GM23338 (cell line): ENCODE measurements around the gene FARP1. TPM values are rescaled to one million over a fixed set of nuclear protein-coding genes. Genes with fewer than 3 reads are reported as not detected.

Experiments used
- ATAC-seq: fragments of 200-7000 bp; cut with Tn5 transposase; 3 replicates; pipeline ENCODE4 v1.9.1; 2020
- DNase-seq: peaks from one replicate; pipeline ENCODE4 v3.0.0-alpha.2; 2015; ENCODE audit warnings: low spot score
- H2AFZ ChIP-seq: fragments of 200-600 bp; sonication (generic); 2 replicates; pipeline ENCODE4 v1.8.0; 2016; ENCODE audit warnings: antibody characterized with exemption, mild to moderate bottlenecking, moderate library complexity
- H3F3A ChIP-seq: fragments of 200-600 bp; sonication (generic); replicated peaks from 2 replicates; pipeline ENCODE4 v1.8.0; 2017; ENCODE audit warnings: antibody characterized with exemption, mixed run types, low read depth
- H3K27ac ChIP-seq: fragments of 200-600 bp; sonication (generic); 2 replicates; pipeline ENCODE4 v1.6.1; 2016; ENCODE audit warnings: low read depth
- H3K27me3 ChIP-seq: fragments of 200-600 bp; sonication (generic); 2 replicates; pipeline ENCODE4 v1.8.0; 2016; ENCODE audit warnings: mild to moderate bottlenecking, mixed run types, moderate library complexity; ENCODE audit not compliant: insufficient read depth
- H3K36me3 ChIP-seq: fragments of 200-600 bp; sonication (generic); 2 replicates; pipeline ENCODE4 v1.8.0; 2016; ENCODE audit warnings: mild to moderate bottlenecking; ENCODE audit not compliant: insufficient read depth
- H3K4me1 ChIP-seq: fragments of 200-600 bp; sonication (generic); 2 replicates; pipeline ENCODE4 v1.8.0; 2016; ENCODE audit warnings: mild to moderate bottlenecking, moderate library complexity; ENCODE audit not compliant: insufficient read depth
- H3K4me2 ChIP-seq: fragments of 200-600 bp; sonication (generic); 2 replicates; pipeline ENCODE4 v1.7.1; 2017; ENCODE audit warnings: mixed run types
- H3K4me3 ChIP-seq: fragments of 200-600 bp; sonication (generic); 2 replicates; pipeline ENCODE4 v1.6.1; 2016; ENCODE audit warnings: mixed run types
- H3K79me2 ChIP-seq: fragments of 200-600 bp; sonication (generic); replicated peaks from 2 replicates; pipeline ENCODE4 v1.8.0; 2017; ENCODE audit warnings: mild to moderate bottlenecking; ENCODE audit not compliant: insufficient read depth
- H3K9me2 ChIP-seq: fragments of 200-600 bp; sonication (generic); 2 replicates; pipeline ENCODE4 v1.8.0; 2017; ENCODE audit not compliant: insufficient read depth
- H4K20me1 ChIP-seq: fragments of 200-600 bp; sonication (generic); replicated peaks from 2 replicates; pipeline ENCODE4 v1.8.0; 2017; ENCODE audit warnings: mild to moderate bottlenecking; ENCODE audit not compliant: insufficient read depth
- H3K27ac Mint-ChIP-seq: 2 replicates; pipeline ENCODE4 v1.8.0; 2020; ENCODE audit warnings: inconsistent platforms, mild to moderate bottlenecking, moderate library complexity, mixed read lengths
- H3K27me3 Mint-ChIP-seq: 3 replicates; pipeline ENCODE4 v1.8.0; 2022; ENCODE audit warnings: low read depth, mild to moderate bottlenecking, moderate library complexity, mixed read lengths, inconsistent platforms; ENCODE audit not compliant: insufficient read depth, poor library complexity
- H3K36me3 Mint-ChIP-seq: 3 replicates; pipeline ENCODE4 v1.8.0; 2021; ENCODE audit warnings: low read depth, mild to moderate bottlenecking, inconsistent platforms, moderate library complexity, mixed read lengths
- H3K4me1 Mint-ChIP-seq: 3 replicates; pipeline ENCODE4 v1.8.0; 2020; ENCODE audit warnings: mild to moderate bottlenecking, inconsistent platforms, mixed read lengths
- H3K4me3 Mint-ChIP-seq: 3 replicates; pipeline ENCODE4 v1.8.0; 2021; ENCODE audit warnings: moderate library complexity, mild to moderate bottlenecking, inconsistent platforms, mixed read lengths
- H3K9me3 Mint-ChIP-seq: 3 replicates; pipeline ENCODE4 v1.8.0; 2020; ENCODE audit warnings: moderate library complexity, mild to moderate bottlenecking, inconsistent platforms, mixed read lengths
- CREB1 ChIP-seq: fragments of 250-450 bp; sonication (Bioruptor Pico); IDR thresholded peaks from 2 replicates; pipeline ENCODE4 v1.5.0; 2020; ENCODE audit warnings: low read depth, mild to moderate bottlenecking, moderate library complexity
- EZH2 ChIP-seq: fragments of 200-600 bp; sonication (generic); IDR thresholded peaks from one replicate; pipeline ENCODE4 v1.8.0; 2017; ENCODE audit warnings: antibody characterized with exemption, mild to moderate bottlenecking, low read depth; ENCODE audit not compliant: unreplicated experiment
- EZH2phosphoT487 ChIP-seq: fragments of 200-600 bp; sonication (generic); IDR thresholded peaks from one replicate; pipeline ENCODE4 v1.8.1; 2018; ENCODE audit warnings: antibody characterized with exemption; ENCODE audit not compliant: unreplicated experiment
- JUNB ChIP-seq: IDR thresholded peaks from one replicate; pipeline ENCODE4 v1.6.1; 2016; ENCODE audit warnings: antibody characterized with exemption; ENCODE audit not compliant: unreplicated experiment
- POLR2AphosphoS5 ChIP-seq: IDR thresholded peaks from 2 replicates; pipeline ENCODE4 v1.6.1; 2016; ENCODE audit warnings: antibody characterized with exemption, low read depth
- REST ChIP-seq: IDR thresholded peaks from one replicate; pipeline ENCODE4 v1.6.1; 2018; ENCODE audit warnings: antibody characterized with exemption; ENCODE audit not compliant: unreplicated experiment
- STAT1 ChIP-seq: IDR thresholded peaks from one replicate; pipeline ENCODE4 v1.6.1; 2016; ENCODE audit warnings: antibody characterized with exemption; ENCODE audit not compliant: unreplicated experiment
- ZNF114 ChIP-seq: fragments of 250-450 bp; sonication (Bioruptor Pico); IDR thresholded peaks from 2 replicates; pipeline ENCODE4 v1.5.0; 2020; ENCODE audit warnings: mild to moderate bottlenecking, moderate library complexity
- ZNF331 ChIP-seq: fragments of 250-450 bp; sonication (Bioruptor Pico); IDR thresholded peaks from 2 replicates; pipeline ENCODE4 v1.5.0; 2020; ENCODE audit warnings: low read depth, mild to moderate bottlenecking, moderate library complexity
- ZNF462 ChIP-seq: fragments of 250-450 bp; sonication (Bioruptor Pico); IDR thresholded peaks from 2 replicates; pipeline ENCODE4 v1.5.0; 2020; ENCODE audit warnings: mild to moderate bottlenecking, moderate library complexity
- polyA plus RNA-seq: library from polyadenylated mRNA; unstranded; fragments of >200 nt; fragmentation: Nextera tagmentation; extraction: Ambion mirVana; gene quantifications from 2 replicates; pipeline ENCODE4 v1.2.1, GENCODE V29; 2016
- total RNA-seq: library from RNA; depleted of rRNA; stranded (reverse); fragments of >200 nt; shearing (Covaris generic); gene quantifications from 2 replicates; pipeline ENCODE4 v1.2.3, GENCODE V29; 2014
- TF ChIP-seq, protein P1 (sequence below), 2 experiments: fragments of 200-600 bp in 1 of 2; sonication (generic) in 1 of 2; conservative IDR thresholded peaks; 2 replicates each; pipeline versions ENCODE4 v1.5.1 to v1.6.1; 2016 to 2017; ENCODE audit warnings: antibody characterized with exemption in 2 of 2, low read depth in 2 of 2, mild to moderate bottlenecking in 2 of 2, moderate library complexity in 1 of 2
- TF ChIP-seq, protein P2 (sequence below): IDR thresholded peaks from 2 replicates; pipeline ENCODE4 v1.6.1; 2016; ENCODE audit warnings: antibody characterized with exemption

FARP1 gene
- total and polyA plus RNA-seq, 2 experiments from 2014 or later, result 53.6 to 82.5 TPM

GRCh38 chr13:98342953-98343352, 200.1 kb downstream of the FARP1 start:
- H3K9me3 Mint-ChIP-seq, result no peaks in the 10 kb centered on the region
- no peak for TF ChIP-seq ZNF462 (CRISPR knock-in tag)
- TF ChIP-seq JUNB, result no peak
- TF ChIP-seq ZNF331 (CRISPR knock-in tag), result no peak
- no peak for TF ChIP-seq EZH2phosphoT487
- TF ChIP-seq, protein P1, sequence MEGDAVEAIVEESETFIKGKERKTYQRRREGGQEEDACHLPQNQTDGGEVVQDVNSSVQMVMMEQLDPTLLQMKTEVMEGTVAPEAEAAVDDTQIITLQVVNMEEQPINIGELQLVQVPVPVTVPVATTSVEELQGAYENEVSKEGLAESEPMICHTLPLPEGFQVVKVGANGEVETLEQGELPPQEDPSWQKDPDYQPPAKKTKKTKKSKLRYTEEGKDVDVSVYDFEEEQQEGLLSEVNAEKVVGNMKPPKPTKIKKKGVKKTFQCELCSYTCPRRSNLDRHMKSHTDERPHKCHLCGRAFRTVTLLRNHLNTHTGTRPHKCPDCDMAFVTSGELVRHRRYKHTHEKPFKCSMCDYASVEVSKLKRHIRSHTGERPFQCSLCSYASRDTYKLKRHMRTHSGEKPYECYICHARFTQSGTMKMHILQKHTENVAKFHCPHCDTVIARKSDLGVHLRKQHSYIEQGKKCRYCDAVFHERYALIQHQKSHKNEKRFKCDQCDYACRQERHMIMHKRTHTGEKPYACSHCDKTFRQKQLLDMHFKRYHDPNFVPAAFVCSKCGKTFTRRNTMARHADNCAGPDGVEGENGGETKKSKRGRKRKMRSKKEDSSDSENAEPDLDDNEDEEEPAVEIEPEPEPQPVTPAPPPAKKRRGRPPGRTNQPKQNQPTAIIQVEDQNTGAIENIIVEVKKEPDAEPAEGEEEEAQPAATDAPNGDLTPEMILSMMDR (conservative IDR thresholded peaks at IDR 0.05; ENCODE audit: low read depth in 2 of 2), result no peak
- no peak for TF ChIP-seq REST
- no peak for TF ChIP-seq ZNF114 (CRISPR knock-in tag)
- no peak for TF ChIP-seq POLR2AphosphoS5
- TF ChIP-seq EZH2, result no peak
- TF ChIP-seq, protein P2, sequence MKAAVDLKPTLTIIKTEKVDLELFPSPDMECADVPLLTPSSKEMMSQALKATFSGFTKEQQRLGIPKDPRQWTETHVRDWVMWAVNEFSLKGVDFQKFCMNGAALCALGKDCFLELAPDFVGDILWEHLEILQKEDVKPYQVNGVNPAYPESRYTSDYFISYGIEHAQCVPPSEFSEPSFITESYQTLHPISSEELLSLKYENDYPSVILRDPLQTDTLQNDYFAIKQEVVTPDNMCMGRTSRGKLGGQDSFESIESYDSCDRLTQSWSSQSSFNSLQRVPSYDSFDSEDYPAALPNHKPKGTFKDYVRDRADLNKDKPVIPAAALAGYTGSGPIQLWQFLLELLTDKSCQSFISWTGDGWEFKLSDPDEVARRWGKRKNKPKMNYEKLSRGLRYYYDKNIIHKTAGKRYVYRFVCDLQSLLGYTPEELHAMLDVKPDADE, result no peak
- no peak for TF ChIP-seq STAT1
- TF ChIP-seq CREB1, result no peak
- no peak for DNase-seq
- H3K27me3 ChIP-seq, result no peaks in the 10 kb centered on the region
- peaks cover 19% of the 10 kb centered on the region for H3K79me2 ChIP-seq
- no peaks in the 10 kb centered on the region for H3F3A ChIP-seq
- peaks cover 32% of the 10 kb centered on the region for H3K4me1 Mint-ChIP-seq
- H3K9me2 ChIP-seq, result no peaks in the 10 kb centered on the region
- H2AFZ ChIP-seq, result no peak overlapping the region
- H3K4me3 Mint-ChIP-seq, result no peak overlapping the region; the same call in 2 of the 3 replicates
- H3K36me3 ChIP-seq, result no peaks in the 10 kb centered on the region
- H3K4me1 ChIP-seq, result no peaks in the 10 kb centered on the region
- no peak for ATAC-seq
- no peaks in the 10 kb centered on the region for H4K20me1 ChIP-seq
- no peak overlapping the region for H3K27ac ChIP-seq
- H3K27ac Mint-ChIP-seq, result no peak overlapping the region
- no peaks in the 10 kb centered on the region; the same call in 1 of the 3 replicates for H3K36me3 Mint-ChIP-seq
- H3K4me2 ChIP-seq, result no peak overlapping the region
- no peak overlapping the region for H3K4me3 ChIP-seq
- H3K27me3 Mint-ChIP-seq, result no peaks in the 10 kb centered on the region
